GM21576 (cell line): ENCODE data around the gene MED13L.

Experiments used
- ATAC-seq: cut with Tn5 transposase; IDR thresholded peaks from one replicate; pipeline ENCODE4 v1.9.1; 2021; ENCODE audit warnings: mild to moderate bottlenecking, moderate library complexity; ENCODE audit not compliant: unreplicated experiment

Gene MED13L

GRCh38 chr12:116066381-116067230, 210.9 kb downstream of the MED13L start:
- no peak for ATAC-seq

GRCh38 chr12:116065606-116066005, 211.9 kb downstream of the MED13L start:
- no peak for ATAC-seq

GRCh38 chr12:116064493-116064892, 213.0 kb downstream of the MED13L start:
- no peak for ATAC-seq

- no peak for ATAC-seq
These were observed 214.8 kb downstream of the MED13L start for GRCh38 chr12:116062698-116063097.

GRCh38 chr12:116060764-116061163, 216.7 kb downstream of the MED13L start:
- peak; percentile 84 for ATAC-seq

- no peak for ATAC-seq
These were observed 217.6 kb downstream of the MED13L start for GRCh38 chr12:116059904-116060303.

- ATAC-seq: no peak
These were observed 218.9 kb downstream of the MED13L start for GRCh38 chr12:116058574-116058973.

GRCh38 chr12:116057356-116057755, 220.1 kb downstream of the MED13L start:
- ATAC-seq: no peak

- ATAC-seq: no peak
These were observed 221.4 kb downstream of the MED13L start for GRCh38 chr12:116055895-116056607.

- no peak for ATAC-seq
These were observed 223.2 kb downstream of the MED13L start for GRCh38 chr12:116054280-116054679.

- ATAC-seq: no peak
These were observed 223.9 kb downstream of the MED13L start for GRCh38 chr12:116053479-116054200.

GRCh38 chr12:116050275-116050674, 227.2 kb downstream of the MED13L start:
- no peak for ATAC-seq

- ATAC-seq: no peak
These were observed 228.6 kb downstream of the MED13L start for GRCh38 chr12:116048879-116049278.

- ATAC-seq: no peak
These were observed 231.5 kb downstream of the MED13L start for GRCh38 chr12:116046039-116046438.

GRCh38 chr12:116045150-116045549, 232.3 kb downstream of the MED13L start:
- ATAC-seq: no peak

- ATAC-seq: no peak
These were observed 233.6 kb downstream of the MED13L start for GRCh38 chr12:116043659-116044535.

- no peak for ATAC-seq
These were observed 237.1 kb downstream of the MED13L start for GRCh38 chr12:116040402-116040801.

GRCh38 chr12:116039081-116039480, 238.4 kb downstream of the MED13L start:
- no peak for ATAC-seq

- no peak for ATAC-seq
These were observed 239.3 kb downstream of the MED13L start for GRCh38 chr12:116037941-116038837.
